SK-N-SH (cell line): ENCODE results near the gene UPF3B.

Experiments used
- EP300 ChIP-seq, 2 experiments: IDR thresholded peaks; 2 replicates each; pipeline versions ENCODE4 v1.4.0 to v1.6.1; 2012; ENCODE audit warnings: borderline replicate concordance in 1 of 2, low read depth in 1 of 2, low read length in 1 of 2
- GATA2 ChIP-seq: sonication (generic); formaldehyde crosslinking; IDR thresholded peaks from 2 replicates; pipeline ENCODE4 v1.5.0; 2020; ENCODE audit warnings: mild to moderate bottlenecking, missing genetic modification reagents
- POLR2AphosphoS5 ChIP-seq: IDR thresholded peaks from 2 replicates; pipeline ENCODE4 v1.6.1; 2012; ENCODE audit warnings: low read depth, low read length
- RCOR1 ChIP-seq: fragments of 150-350 bp; IDR thresholded peaks from 2 replicates; pipeline ENCODE4 v1.6.1; 2017; ENCODE audit warnings: antibody characterized with exemption, low read length
- TF ChIP-seq, protein P1 (sequence below): fragments of 200-600 bp; sonication (generic); IDR thresholded peaks from 2 replicates; pipeline ENCODE4 v1.6.1; 2017; ENCODE audit warnings: antibody characterized with exemption, mild to moderate bottlenecking, moderate library complexity
- TF ChIP-seq, protein P2 (sequence below): IDR thresholded peaks from 2 replicates; pipeline ENCODE4 v1.4.0; 2012; ENCODE audit warnings: low read depth
- TF ChIP-seq, protein P3 (sequence below): IDR thresholded peaks from 2 replicates; pipeline ENCODE4 v1.6.1; 2012; ENCODE audit warnings: mild to moderate bottlenecking, low read depth, low read length, moderate library complexity

DNA sequence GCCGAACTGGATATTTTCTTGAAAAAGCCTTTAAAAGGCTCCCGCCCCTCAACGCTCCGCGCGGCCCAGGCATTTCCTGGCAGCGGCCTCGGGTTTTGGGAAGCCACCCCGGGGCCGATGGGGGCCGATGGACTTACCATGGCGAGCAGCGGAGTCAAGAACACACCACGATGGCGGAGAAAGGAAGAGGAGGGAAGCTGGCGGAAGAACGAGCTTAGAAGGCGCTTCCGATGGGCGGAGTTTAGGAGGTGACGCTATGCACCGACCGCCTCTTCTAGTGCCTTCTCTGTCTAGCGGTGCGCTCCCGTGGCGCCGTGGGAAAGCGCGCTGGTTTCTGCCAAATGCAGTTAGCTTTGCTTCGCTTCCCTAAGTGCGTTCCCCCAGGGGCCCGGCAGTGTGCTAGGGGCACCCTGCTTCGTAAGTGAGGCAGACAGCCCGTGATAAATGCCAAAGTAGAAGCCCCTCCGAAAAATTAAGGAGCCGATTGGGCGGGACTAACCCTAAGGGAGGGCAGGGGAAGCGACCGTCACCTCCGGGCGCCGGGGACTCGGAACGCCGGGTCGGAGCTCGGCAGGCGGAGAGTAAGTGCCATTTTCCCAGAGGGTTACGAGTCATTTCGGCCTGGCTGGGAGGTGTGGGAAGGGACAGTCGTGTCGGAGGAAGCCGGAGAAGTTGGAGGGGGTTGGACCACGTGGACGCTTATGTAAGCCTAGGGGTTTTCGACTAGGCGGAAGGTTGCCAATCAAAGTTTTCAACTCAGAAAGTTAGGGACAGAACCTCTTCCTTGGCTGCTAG, 61.1 kb downstream of the UPF3B start, which contains the start of gene RPL39:
- TF ChIP-seq, protein P1, sequence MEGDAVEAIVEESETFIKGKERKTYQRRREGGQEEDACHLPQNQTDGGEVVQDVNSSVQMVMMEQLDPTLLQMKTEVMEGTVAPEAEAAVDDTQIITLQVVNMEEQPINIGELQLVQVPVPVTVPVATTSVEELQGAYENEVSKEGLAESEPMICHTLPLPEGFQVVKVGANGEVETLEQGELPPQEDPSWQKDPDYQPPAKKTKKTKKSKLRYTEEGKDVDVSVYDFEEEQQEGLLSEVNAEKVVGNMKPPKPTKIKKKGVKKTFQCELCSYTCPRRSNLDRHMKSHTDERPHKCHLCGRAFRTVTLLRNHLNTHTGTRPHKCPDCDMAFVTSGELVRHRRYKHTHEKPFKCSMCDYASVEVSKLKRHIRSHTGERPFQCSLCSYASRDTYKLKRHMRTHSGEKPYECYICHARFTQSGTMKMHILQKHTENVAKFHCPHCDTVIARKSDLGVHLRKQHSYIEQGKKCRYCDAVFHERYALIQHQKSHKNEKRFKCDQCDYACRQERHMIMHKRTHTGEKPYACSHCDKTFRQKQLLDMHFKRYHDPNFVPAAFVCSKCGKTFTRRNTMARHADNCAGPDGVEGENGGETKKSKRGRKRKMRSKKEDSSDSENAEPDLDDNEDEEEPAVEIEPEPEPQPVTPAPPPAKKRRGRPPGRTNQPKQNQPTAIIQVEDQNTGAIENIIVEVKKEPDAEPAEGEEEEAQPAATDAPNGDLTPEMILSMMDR, result no peak
- TF ChIP-seq EP300 (IDR thresholded peaks at IDR 0.05; ENCODE audit: borderline replicate concordance in 1 of 2, low read depth in 1 of 2, low read length in 1 of 2) (peak in 1 of 2 experiments; percentile 33; a peak in 1 of 4 replicates), POLR2AphosphoS5 (peak; percentile 97), RCOR1 (no peak), GATA2 (CRISPR knock-in tag) (no peak)
- TF ChIP-seq, protein P2, sequence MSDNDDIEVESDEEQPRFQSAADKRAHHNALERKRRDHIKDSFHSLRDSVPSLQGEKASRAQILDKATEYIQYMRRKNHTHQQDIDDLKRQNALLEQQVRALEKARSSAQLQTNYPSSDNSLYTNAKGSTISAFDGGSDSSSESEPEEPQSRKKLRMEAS, result peak; percentile 92
- TF ChIP-seq, protein P3, sequence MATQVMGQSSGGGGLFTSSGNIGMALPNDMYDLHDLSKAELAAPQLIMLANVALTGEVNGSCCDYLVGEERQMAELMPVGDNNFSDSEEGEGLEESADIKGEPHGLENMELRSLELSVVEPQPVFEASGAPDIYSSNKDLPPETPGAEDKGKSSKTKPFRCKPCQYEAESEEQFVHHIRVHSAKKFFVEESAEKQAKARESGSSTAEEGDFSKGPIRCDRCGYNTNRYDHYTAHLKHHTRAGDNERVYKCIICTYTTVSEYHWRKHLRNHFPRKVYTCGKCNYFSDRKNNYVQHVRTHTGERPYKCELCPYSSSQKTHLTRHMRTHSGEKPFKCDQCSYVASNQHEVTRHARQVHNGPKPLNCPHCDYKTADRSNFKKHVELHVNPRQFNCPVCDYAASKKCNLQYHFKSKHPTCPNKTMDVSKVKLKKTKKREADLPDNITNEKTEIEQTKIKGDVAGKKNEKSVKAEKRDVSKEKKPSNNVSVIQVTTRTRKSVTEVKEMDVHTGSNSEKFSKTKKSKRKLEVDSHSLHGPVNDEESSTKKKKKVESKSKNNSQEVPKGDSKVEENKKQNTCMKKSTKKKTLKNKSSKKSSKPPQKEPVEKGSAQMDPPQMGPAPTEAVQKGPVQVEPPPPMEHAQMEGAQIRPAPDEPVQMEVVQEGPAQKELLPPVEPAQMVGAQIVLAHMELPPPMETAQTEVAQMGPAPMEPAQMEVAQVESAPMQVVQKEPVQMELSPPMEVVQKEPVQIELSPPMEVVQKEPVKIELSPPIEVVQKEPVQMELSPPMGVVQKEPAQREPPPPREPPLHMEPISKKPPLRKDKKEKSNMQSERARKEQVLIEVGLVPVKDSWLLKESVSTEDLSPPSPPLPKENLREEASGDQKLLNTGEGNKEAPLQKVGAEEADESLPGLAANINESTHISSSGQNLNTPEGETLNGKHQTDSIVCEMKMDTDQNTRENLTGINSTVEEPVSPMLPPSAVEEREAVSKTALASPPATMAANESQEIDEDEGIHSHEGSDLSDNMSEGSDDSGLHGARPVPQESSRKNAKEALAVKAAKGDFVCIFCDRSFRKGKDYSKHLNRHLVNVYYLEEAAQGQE, result peak; percentile 62; the same call in 1 of the 2 replicates
